GM21526 (cell line): ENCODE measurements around the gene THSD4.

Experiments
- ATAC-seq: cut with Tn5 transposase; IDR thresholded peaks from one replicate; pipeline ENCODE4 v1.9.1; 2021; ENCODE audit warnings: moderate library complexity; ENCODE audit not compliant: unreplicated experiment, low FRiP score

Gene THSD4

GRCh38 chr15:71278989-71279756, 163.9 kb downstream of the THSD4 start:
- no peak for ATAC-seq

GRCh38 chr15:71279757-71280141, 164.5 kb downstream of the THSD4 start:
- ATAC-seq = no peak

DNA sequence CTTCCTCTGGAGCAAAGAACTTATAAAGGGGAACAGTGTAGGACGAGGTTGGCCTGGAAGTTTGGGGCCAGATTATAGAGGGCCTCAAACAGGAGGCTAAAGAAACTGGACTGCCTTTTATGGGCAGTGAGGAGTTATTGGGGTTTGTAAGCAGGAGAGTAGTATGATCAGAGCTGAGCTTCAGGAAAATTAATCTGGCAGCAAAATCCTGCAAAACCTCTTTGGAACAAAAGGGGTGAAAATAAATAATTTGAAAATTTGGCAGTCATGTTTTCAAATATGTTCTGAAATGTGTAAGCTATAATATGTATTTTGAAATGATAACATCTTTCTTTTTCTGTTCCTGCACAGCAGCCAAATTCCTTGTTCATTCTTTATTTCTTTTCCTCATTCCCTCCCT, 164.9 kb downstream of the THSD4 start:
- ATAC-seq = no peak

GRCh38 chr15:71281256-71281655, 166.0 kb downstream of the THSD4 start:
- no peak for ATAC-seq

- no peak for ATAC-seq
These were observed 166.8 kb downstream of the THSD4 start for GRCh38 chr15:71282076-71282475.

- ATAC-seq = no peak
These were observed 173.2 kb downstream of the THSD4 start for GRCh38 chr15:71288348-71288955.

- ATAC-seq = no peak
These were observed 174.7 kb downstream of the THSD4 start for GRCh38 chr15:71290002-71290401.

DNA sequence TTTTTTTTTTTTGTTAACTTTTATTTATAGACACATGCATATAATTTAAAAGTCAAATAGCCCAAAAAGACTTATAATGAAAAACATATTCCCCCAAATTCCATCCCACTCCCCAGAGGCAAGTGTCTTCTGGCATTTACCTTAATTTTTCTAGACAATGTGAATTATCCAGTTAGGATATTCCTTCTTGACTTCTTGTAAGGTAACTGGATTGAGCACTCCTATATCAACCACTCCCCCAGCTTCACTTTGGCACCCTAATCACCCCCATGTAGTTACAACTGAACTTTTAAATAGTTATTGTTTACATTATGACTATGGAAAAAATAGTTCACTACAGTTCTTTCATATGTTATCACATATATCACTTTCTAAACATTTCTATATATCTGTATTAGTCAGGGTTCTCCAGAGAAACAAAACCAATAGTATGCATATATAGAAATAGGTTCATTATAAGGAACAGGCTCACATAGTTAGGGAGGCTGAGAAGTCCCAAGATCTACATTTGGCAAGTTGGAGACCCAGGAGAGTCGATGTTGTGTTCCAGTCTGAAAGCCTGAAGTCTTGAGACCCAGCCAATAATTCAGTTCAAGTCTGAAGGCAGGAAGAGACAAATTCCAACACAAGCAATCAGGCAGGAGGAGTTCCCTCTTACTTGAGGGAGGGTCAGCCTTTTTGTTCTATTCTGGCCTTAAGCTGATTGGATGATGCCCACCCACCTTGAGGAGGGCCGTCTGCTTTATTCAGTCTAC, 175.8 kb downstream of the THSD4 start:
- no peak for ATAC-seq

DNA sequence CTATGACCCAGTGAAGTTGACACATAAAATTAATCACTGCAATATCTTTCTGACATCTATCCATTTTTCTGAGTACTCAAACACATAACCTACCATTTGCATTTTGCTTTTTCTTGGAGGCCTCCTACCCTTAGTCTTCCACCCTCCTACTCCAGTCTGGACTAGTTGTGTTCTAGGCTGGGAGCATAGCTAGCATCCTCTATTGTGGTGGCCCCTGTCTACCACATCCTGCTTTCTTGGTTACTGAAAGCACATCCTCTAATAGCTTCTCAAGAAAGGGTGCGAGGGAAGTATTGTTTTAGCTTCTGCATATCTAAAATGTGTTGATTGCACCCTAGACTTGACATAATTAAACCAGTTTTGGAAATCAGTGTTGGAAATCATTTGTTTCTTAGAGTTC, 176.5 kb downstream of the THSD4 start:
- ATAC-seq = no peak

- ATAC-seq = no peak
These were observed 178.5 kb downstream of the THSD4 start for GRCh38 chr15:71293723-71294122.

DNA sequence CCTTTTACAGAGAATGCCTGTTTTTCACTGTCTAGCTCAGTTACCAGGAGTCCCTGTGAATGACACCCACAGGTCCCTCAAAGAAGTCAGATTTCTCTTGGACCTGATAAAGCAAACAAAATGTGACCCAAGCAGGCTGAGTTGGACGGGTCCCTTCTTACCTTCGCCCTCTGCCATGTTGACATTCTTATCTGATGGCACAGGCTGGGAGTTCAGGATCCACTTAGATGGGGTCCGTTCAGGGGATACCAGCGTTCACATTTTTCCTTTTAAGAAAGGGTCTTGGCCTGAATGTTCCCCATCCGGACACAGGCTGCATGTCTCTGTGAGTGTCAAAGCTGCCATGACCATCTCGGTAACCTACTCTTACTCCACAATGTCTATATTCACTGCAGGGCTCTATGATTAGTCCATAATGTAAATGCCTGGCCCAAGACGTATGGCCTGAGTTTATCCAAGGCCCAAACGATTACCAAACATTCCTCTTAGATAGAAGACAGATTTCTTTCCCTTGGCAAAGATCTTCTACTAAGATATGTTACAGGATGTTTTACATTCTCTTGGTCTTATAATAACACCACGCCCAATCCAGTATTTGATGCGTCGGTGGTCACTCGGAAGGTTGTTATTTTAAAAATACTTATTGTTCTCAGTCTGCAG, 179.1 kb downstream of the THSD4 start:
- ATAC-seq = no peak

DNA sequence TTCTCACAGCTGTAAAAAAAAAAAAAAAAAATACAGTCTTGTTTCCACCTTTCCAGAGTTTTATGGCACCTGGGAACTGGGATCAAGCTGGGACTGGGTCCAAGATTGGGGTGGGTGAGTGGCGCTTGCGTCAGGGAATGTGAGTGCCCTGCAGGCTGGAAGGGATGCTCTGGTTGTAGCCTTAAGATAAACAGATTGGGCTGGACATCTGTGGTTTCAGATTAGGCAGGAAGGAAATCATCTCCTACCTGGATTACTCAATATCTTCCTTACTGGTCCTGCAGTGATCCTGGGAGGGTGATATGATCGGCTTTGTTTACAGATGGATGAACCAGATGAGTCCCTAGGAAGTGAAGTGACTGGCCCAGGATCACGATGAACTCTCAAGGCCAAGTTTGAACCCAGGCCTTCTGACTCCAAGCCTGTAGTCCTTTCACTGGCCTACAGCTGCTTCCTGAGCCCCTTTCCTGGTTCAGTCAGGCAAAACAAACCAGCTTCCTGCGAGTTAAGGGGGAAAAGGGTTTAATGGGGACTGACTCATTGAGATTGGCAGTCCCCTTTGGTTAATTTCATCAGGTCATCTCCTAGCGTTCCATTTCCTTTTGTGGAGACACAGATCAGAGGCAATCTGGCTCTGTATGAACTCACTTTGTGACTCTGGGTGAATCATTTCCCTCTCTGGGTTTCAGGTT, 179.8 kb downstream of the THSD4 start:
- ATAC-seq = no peak

- no peak for ATAC-seq
These were observed 180.5 kb downstream of the THSD4 start for GRCh38 chr15:71295603-71296314.

DNA sequence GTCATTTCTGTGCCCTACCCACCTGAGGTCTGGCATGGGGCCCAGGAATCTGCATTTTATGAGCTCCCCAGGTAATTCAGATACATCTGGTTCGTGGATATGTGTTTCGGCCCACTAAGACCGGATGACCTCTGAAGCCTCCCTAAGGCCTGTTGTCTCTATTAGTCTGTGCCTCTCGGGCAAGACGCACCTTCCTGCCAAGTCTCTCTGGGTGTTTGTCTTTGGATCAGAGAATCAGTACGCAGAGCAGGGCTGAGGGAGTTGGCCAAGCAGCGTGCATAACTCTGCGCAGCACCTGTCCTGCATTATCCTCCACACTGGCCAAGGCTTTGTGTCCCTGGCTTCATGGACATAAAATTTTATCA, 181.0 kb downstream of the THSD4 start:
- no peak for ATAC-seq

GRCh38 chr15:71301958-71302621, 186.8 kb downstream of the THSD4 start:
- no peak for ATAC-seq

DNA sequence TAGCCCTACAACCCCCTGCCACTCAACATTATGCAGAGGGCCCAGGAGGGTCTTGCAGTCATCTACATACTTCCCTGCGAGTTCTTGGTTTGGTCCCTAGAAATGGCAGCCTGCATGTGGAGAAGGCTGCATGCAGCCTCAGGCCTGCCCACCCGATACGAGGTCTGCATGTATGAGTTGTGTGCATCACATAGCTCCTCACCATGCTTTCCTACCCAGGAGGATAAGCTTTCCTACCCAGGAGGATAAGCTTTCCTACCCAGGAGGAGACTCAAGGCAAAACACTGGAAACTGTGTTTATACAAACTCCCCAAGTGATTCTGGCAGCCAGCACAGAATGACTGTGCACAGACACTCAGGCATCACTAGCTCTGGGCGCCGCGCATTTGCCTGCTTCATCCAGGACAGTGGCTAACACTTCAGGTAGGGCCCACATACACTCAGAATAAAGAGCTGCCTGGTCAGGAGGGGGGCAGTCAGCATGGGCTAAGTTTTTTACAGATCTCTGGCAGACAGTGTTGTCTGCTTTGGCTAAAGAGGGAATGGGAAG, 187.7 kb downstream of the THSD4 start:
- ATAC-seq = no peak

- no peak for ATAC-seq
These were observed 188.7 kb downstream of the THSD4 start for GRCh38 chr15:71303977-71304376.

DNA sequence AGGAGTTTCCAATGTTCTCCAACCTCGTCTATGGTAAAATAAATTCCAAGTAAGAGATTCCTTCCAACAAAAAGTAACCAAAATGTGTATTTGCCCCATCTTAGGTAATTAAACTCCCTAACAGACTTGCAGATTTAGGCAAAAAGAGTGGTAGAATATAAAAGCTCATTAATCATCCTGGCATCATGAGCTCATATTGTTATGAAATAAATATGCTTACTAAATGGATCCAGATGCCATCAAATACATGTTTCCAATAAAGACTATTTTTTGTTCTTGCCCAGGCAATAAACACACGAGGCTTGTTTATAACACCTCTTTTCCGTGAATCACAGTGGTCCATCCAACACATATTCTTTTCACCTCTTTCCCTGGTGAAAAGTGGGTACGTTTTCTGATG, 189.4 kb downstream of the THSD4 start:
- no peak for ATAC-seq

GRCh38 chr15:71306538-71306937, 191.3 kb downstream of the THSD4 start:
- ATAC-seq = no peak
